T-helper 17 cell (primary cell): Measurements from ENCODE around the gene ROPN1B. TPM values are rescaled to one million over a fixed set of nuclear protein-coding genes. Genes with fewer than 3 reads are reported as not detected.

Experiments used
- total RNA-seq, 4 donors: library from RNA in 2 of 4; stranded (reverse) in 2 of 4; gene quantifications; one replicate each; pipeline ENCODE4 v1.2.3 and lab custom pipeline; 2022 to 2026

The ROPN1B gene
- total RNA-seq, 2 donors from 2014 or later, result not detected

Other genes starting within 250 kb of the ROPN1B start
- 10 to 100 TPM; 34.3 to 34.7 TPM for gene SLC41A3, start 114.9 kb downstream of the ROPN1B start, total RNA-seq
- not detected for gene ALDH1L1, start 211.4 kb downstream of the ROPN1B start, total RNA-seq